Measurements from ENCODE around the gene INSM1.

The INSM1 gene

GRCh38 chr20:20367575-20368417 lies at the start of gene INSM1:
INSM1 (plus strand) TSS chr20:20368104; CDS start chr20:20368268, 164 bp downstream.
- TF ChIP-seq MAX (IDR thresholded peaks at IDR 0.05), result 0 out of 2 replicates have a peak, but pooled peaks have one; percentile 37
- no peak for TF ChIP-seq REST (IDR thresholded peaks at IDR 0.05; ENCODE audit: low read depth)
- no peak for TF ChIP-seq ZBTB7A (IDR thresholded peaks at IDR 0.05; ENCODE audit: low read depth)
- TF ChIP-seq EGR1 (IDR thresholded peaks at IDR 0.05), result no peak
- peak; percentile 53; the same call in 1 of the 2 replicates for TF ChIP-seq TCF12 (IDR thresholded peaks at IDR 0.05; ENCODE audit: low read depth)
- no peak for TF ChIP-seq RAD21 (IDR thresholded peaks at IDR 0.05; ENCODE audit: low read depth)
- TF ChIP-seq NFIC (IDR thresholded peaks at IDR 0.05), result peak; percentile 39; the same call in 1 of the 2 replicates
- TF ChIP-seq, protein P1, sequence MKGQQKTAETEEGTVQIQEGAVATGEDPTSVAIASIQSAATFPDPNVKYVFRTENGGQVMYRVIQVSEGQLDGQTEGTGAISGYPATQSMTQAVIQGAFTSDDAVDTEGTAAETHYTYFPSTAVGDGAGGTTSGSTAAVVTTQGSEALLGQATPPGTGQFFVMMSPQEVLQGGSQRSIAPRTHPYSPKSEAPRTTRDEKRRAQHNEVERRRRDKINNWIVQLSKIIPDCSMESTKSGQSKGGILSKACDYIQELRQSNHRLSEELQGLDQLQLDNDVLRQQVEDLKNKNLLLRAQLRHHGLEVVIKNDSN (IDR thresholded peaks at IDR 0.05), result no peak
- no peak for TF ChIP-seq TEAD4 (IDR thresholded peaks at IDR 0.05)
- no peak for TF ChIP-seq FOXM1 (IDR thresholded peaks at IDR 0.05; ENCODE audit: borderline replicate concordance, low read depth)
- TF ChIP-seq YY1 (IDR thresholded peaks at IDR 0.05; ENCODE audit: low read depth), result no peak
- no peak for TF ChIP-seq TAF1 (IDR thresholded peaks at IDR 0.05; ENCODE audit: low read depth)
- no peak for TF ChIP-seq CEBPB (IDR thresholded peaks at IDR 0.05)
- no peak for TF ChIP-seq CREB1 (IDR thresholded peaks at IDR 0.05; ENCODE audit: low read depth)
- no peak for TF ChIP-seq EP300 (IDR thresholded peaks at IDR 0.05; ENCODE audit: borderline replicate concordance)

GRCh38 chr20:20318365-20319161 lies 49.3 kb upstream of the INSM1 start:
- no peak for TF ChIP-seq TEAD4 (IDR thresholded peaks at IDR 0.05)
- TF ChIP-seq EGR1 (IDR thresholded peaks at IDR 0.05), result no peak
- TF ChIP-seq, protein P1 (IDR thresholded peaks at IDR 0.05), result no peak
- TF ChIP-seq RAD21 (IDR thresholded peaks at IDR 0.05; ENCODE audit: low read depth), result no peak
- no peak for TF ChIP-seq MAX (IDR thresholded peaks at IDR 0.05)
- no peak for TF ChIP-seq FOXM1 (IDR thresholded peaks at IDR 0.05; ENCODE audit: borderline replicate concordance, low read depth)

- TF ChIP-seq EGR1 (IDR thresholded peaks at IDR 0.05) (no peak), CEBPB (IDR thresholded peaks at IDR 0.05) (no peak), EP300 (IDR thresholded peaks at IDR 0.05; ENCODE audit: borderline replicate concordance) (no peak), REST (IDR thresholded peaks at IDR 0.05; ENCODE audit: low read depth) (no peak), TAF1 (IDR thresholded peaks at IDR 0.05; ENCODE audit: low read depth) (no peak), RAD21 (IDR thresholded peaks at IDR 0.05; ENCODE audit: low read depth) (no peak), FOXM1 (IDR thresholded peaks at IDR 0.05; ENCODE audit: borderline replicate concordance, low read depth) (no peak), MAX (IDR thresholded peaks at IDR 0.05) (no peak), NFIC (IDR thresholded peaks at IDR 0.05) (no peak), TCF12 (IDR thresholded peaks at IDR 0.05; ENCODE audit: low read depth) (no peak), YY1 (IDR thresholded peaks at IDR 0.05; ENCODE audit: low read depth) (no peak), CREB1 (IDR thresholded peaks at IDR 0.05; ENCODE audit: low read depth) (no peak), ZBTB7A (IDR thresholded peaks at IDR 0.05; ENCODE audit: low read depth) (no peak), TEAD4 (IDR thresholded peaks at IDR 0.05) (no peak)
- TF ChIP-seq, protein P1 (IDR thresholded peaks at IDR 0.05), result no peak
These were observed 46.8 kb upstream of the INSM1 start for GRCh38 chr20:20321134-20321533.

GRCh38 chr20:20321917-20322316 lies 46.0 kb upstream of the INSM1 start:
- TF ChIP-seq RAD21 (IDR thresholded peaks at IDR 0.05; ENCODE audit: low read depth), result no peak
- no peak for TF ChIP-seq TAF1 (IDR thresholded peaks at IDR 0.05; ENCODE audit: low read depth)
- no peak for TF ChIP-seq EP300 (IDR thresholded peaks at IDR 0.05; ENCODE audit: borderline replicate concordance)
- no peak for TF ChIP-seq TEAD4 (IDR thresholded peaks at IDR 0.05)
- no peak for TF ChIP-seq EGR1 (IDR thresholded peaks at IDR 0.05)
- no peak for TF ChIP-seq TCF12 (IDR thresholded peaks at IDR 0.05; ENCODE audit: low read depth)

All from Ishikawa (cell line).